HL-60/S4 treated with phorbol 12-myristate 13-acetate at 8.2 ng/mL for 4 days and 3 days (cell line): ENCODE results near the gene SGF29.
"Not testable (repeated sequence)": the region's sequence is repeated elsewhere in the genome, so short reads cannot be mapped to it uniquely, and the experiment has no call there.

ENCODE experiments used
- in situ Hi-C: fragments of 300-500 bp; cut with MboI; formaldehyde crosslinking; loops from 2 replicates; pipeline ENCODE4 v1.15.0; 2022; ENCODE audit warnings: low sequenced_read_pairs

SGF29 gene

GRCh38 chr16:28592511-28592910 is 38.8 kb downstream of the SGF29 start:
- in situ Hi-C loops: loop anchor here (25.0 kb wide), 1 partner anchor 305 kb away; the partner anchor contains the start of gene SBK1

GRCh38 chr16:28592979-28593553 is 39.3 kb downstream of the SGF29 start:
- in situ Hi-C loops: loop anchor here (25.0 kb wide), 1 partner anchor 306 kb away; the partner anchor contains the start of gene SBK1

GRCh38 chr16:28595451-28595850 is 41.7 kb downstream of the SGF29 start:
- in situ Hi-C loops: loop anchor here (25.0 kb wide), 1 partner anchor 308 kb away; the partner anchor contains the start of gene SBK1

- in situ Hi-C loops: loop anchor here (25.0 kb wide), 1 partner anchor 309 kb away; the partner anchor contains the start of gene SBK1
Measured at GRCh38 chr16:28596115-28596630, 42.5 kb downstream of the SGF29 start.

- in situ Hi-C loops: loop anchor here (25.0 kb wide), 1 partner anchor 310 kb away; the partner anchor contains the start of gene SBK1
Measured at GRCh38 chr16:28596840-28597691, 43.3 kb downstream of the SGF29 start, which contains the start of gene SULT1A2. SULT1A2 (minus strand) TSS chr16:28597050; CDS start chr16:28595930, 1,120 bp downstream.

- in situ Hi-C loops: loop anchor here (25.0 kb wide), 1 partner anchor 310 kb away; the partner anchor contains the start of gene SBK1
Measured at GRCh38 chr16:28597692-28598261, 44.1 kb downstream of the SGF29 start.

GRCh38 chr16:28599377-28600285 is 45.9 kb downstream of the SGF29 start:
- in situ Hi-C loops: loop anchor here (25.0 kb wide), 1 partner anchor 312 kb away; the partner anchor contains the start of gene SBK1

GRCh38 chr16:28600965-28601364 is 47.2 kb downstream of the SGF29 start:
- in situ Hi-C loops: not testable (repeated sequence)

GRCh38 chr16:28601589-28601988 is 47.9 kb downstream of the SGF29 start:
- in situ Hi-C loops: not testable (repeated sequence)

- in situ Hi-C loops: not testable (repeated sequence)
Measured at GRCh38 chr16:28602062-28602461, 48.3 kb downstream of the SGF29 start.

- in situ Hi-C loops: no loop called here
Measured at GRCh38 chr16:28602529-28602928, 48.8 kb downstream of the SGF29 start.

GRCh38 chr16:28603381-28604185 is 49.9 kb downstream of the SGF29 start:
- in situ Hi-C loops: no loop called here

GRCh38 chr16:28604186-28604565 is 50.5 kb downstream of the SGF29 start:
- in situ Hi-C loops: no loop called here

- in situ Hi-C loops: no loop called here
Measured at GRCh38 chr16:28606291-28607115, 52.8 kb downstream of the SGF29 start.

GRCh38 chr16:28607116-28607623 is 53.5 kb downstream of the SGF29 start:
- in situ Hi-C loops: no loop called here

- in situ Hi-C loops: not testable (repeated sequence)
Measured at GRCh38 chr16:28607681-28608495, 54.2 kb downstream of the SGF29 start.

GRCh38 chr16:28608496-28608808 is 54.7 kb downstream of the SGF29 start:
- in situ Hi-C loops: not testable (repeated sequence)
